ENCODE results near the gene DPH2.

- TF ChIP-seq CTCF (conservative IDR thresholded peaks at IDR 0.05 in 1 of 2, IDR thresholded peaks at IDR 0.05 in 1 of 2; ENCODE audit: extremely low read depth in 1 of 2, insufficient read depth in 1 of 2, low read depth in 1 of 2, low read length in 2 of 2) = no peak
- TF ChIP-seq EZH2 (IDR thresholded peaks at IDR 0.05; ENCODE audit: borderline replicate concordance, low read length) = no peak
Observed at GRCh38 chr1:44010935-44011471, 41.2 kb downstream of the DPH2 start.

Data from mammary epithelial cell (primary cell).